AG08395 (cell line): Measurements from ENCODE around the gene CCDC40.

Experiments
- DNase-seq: peaks from one replicate; pipeline ENCODE4 v3.0.0; 2012; ENCODE audit warnings: mixed read lengths, low spot score

Gene CCDC40

GRCh38 chr17:80018917-80019651, 17.4 kb upstream of the CCDC40 start:
- DNase-seq, result no peak

- DNase-seq, result no peak
These were observed 14.8 kb upstream of the CCDC40 start for GRCh38 chr17:80021600-80021999.

GRCh38 chr17:80023481-80024205, 12.8 kb upstream of the CCDC40 start:
- DNase-seq, result peak; percentile 15

- DNase-seq, result no peak
These were observed 12.1 kb upstream of the CCDC40 start for GRCh38 chr17:80024206-80024972.

- no peak for DNase-seq
These were observed 11.3 kb upstream of the CCDC40 start for GRCh38 chr17:80025140-80025539.

- DNase-seq, result no peak
These were observed 10.6 kb upstream of the CCDC40 start for GRCh38 chr17:80025796-80026195.

GRCh38 chr17:80026359-80027042, 9.9 kb upstream of the CCDC40 start:
- DNase-seq, result no peak

- DNase-seq, result no peak
These were observed 9.4 kb upstream of the CCDC40 start for GRCh38 chr17:80027043-80027435.

- DNase-seq, result no peak
These were observed 8.4 kb upstream of the CCDC40 start for GRCh38 chr17:80028030-80028429.

GRCh38 chr17:80029258-80029974, 7.0 kb upstream of the CCDC40 start:
- peak; percentile 91 for DNase-seq

- no peak for DNase-seq
These were observed 5.6 kb upstream of the CCDC40 start for GRCh38 chr17:80030730-80031410.

GRCh38 chr17:80031691-80032430, 4.6 kb upstream of the CCDC40 start:
- no peak for DNase-seq

- DNase-seq, result no peak
These were observed 3.7 kb upstream of the CCDC40 start for GRCh38 chr17:80032614-80033171.

- DNase-seq, result no peak
These were observed 2.6 kb upstream of the CCDC40 start for GRCh38 chr17:80033840-80034239.

- peak; percentile 28 for DNase-seq
These were observed 1.4 kb upstream of the CCDC40 start for GRCh38 chr17:80034791-80035686.

GRCh38 chr17:80035687-80035936, 830 bp upstream of the CCDC40 start, which contains the start of gene TBC1D16:
TBC1D16 (minus strand) TSS chr17:80035872; CDS start chr17:80013547, 22,325 bp downstream.
- no peak for DNase-seq

- DNase-seq, result peak; percentile 31
These were observed 454 bp downstream of the CCDC40 start for GRCh38 chr17:80036715-80037477.

GRCh38 chr17:80043963-80044362, 7.5 kb downstream of the CCDC40 start:
- DNase-seq, result no peak
